Liver (tissue), 9 donors: Measurements from ENCODE around the gene TMEM61. TPM values are rescaled to one million over a fixed set of nuclear protein-coding genes. Genes with fewer than 3 reads are reported as not detected.

Source experiments
- DNase-seq: peaks from one replicate; pipeline ENCODE4 v3.0.0-alpha.2; 2017; ENCODE audit warnings: low spot score
- H3K27ac ChIP-seq, 2 donors: one replicate each; pipeline ENCODE4 v1.7.0; 2013; ENCODE audit warnings: inconsistent platforms in 2 of 2, low read length in 2 of 2, control low read depth in 1 of 2, low read depth in 1 of 2, mild to moderate bottlenecking in 1 of 2
- H3K27me3 ChIP-seq, 4 donors: one replicate each; pipeline versions ENCODE4 v1.6.1 to v1.7.0; 2013; ENCODE audit warnings: low read length in 3 of 4, inconsistent platforms in 1 of 4, mild to moderate bottlenecking in 1 of 4, moderate library complexity in 1 of 4; ENCODE audit not compliant: control insufficient read depth in 4 of 4, insufficient read depth in 4 of 4
- H3K36me3 ChIP-seq, 4 donors: one replicate each; pipeline versions ENCODE4 v1.6.1 to v1.7.0; 2013; ENCODE audit warnings: low read length in 3 of 4, mild to moderate bottlenecking in 3 of 4, low read depth in 1 of 4, moderate library complexity in 1 of 4; ENCODE audit not compliant: control insufficient read depth in 4 of 4, insufficient read depth in 3 of 4
- H3K4me1 ChIP-seq, 4 donors: one replicate each; pipeline versions ENCODE4 v1.6.1 to v1.7.0; 2013; ENCODE audit warnings: low read length in 3 of 4, mild to moderate bottlenecking in 3 of 4, moderate library complexity in 1 of 4; ENCODE audit not compliant: control insufficient read depth in 4 of 4, insufficient read depth in 4 of 4
- H3K4me3 ChIP-seq, 3 donors: one replicate each; pipeline versions ENCODE4 v1.6.1 to v1.7.0; 2013; ENCODE audit warnings: low read length in 3 of 3, control low read depth in 1 of 3, low read depth in 1 of 3, mild to moderate bottlenecking in 1 of 3
- H3K9ac ChIP-seq, 2 donors: one replicate each; pipeline ENCODE4 v1.7.0; 2013; ENCODE audit warnings: low read length in 2 of 2, mild to moderate bottlenecking in 2 of 2, moderate library complexity in 2 of 2, control low read depth in 1 of 2, low read depth in 1 of 2
- H3K9me3 ChIP-seq, 4 donors: one replicate each; pipeline versions ENCODE4 v1.6.1 to v1.7.0; 2013; ENCODE audit warnings: low read length in 3 of 4; ENCODE audit not compliant: control insufficient read depth in 4 of 4
- EGR1 ChIP-seq, 2 donors: IDR thresholded peaks; 2 replicates each; pipeline ENCODE4 v1.6.1; 2016 to 2018; ENCODE audit warnings: antibody characterized with exemption in 2 of 2, low read depth in 2 of 2
- FOXA1 ChIP-seq: IDR thresholded peaks from 2 replicates; pipeline ENCODE4 v1.6.1; 2016; ENCODE audit warnings: antibody characterized with exemption
- FOXA2 ChIP-seq: IDR thresholded peaks from 2 replicates; pipeline ENCODE4 v1.6.1; 2016; ENCODE audit warnings: antibody characterized with exemption
- GABPA ChIP-seq, 2 donors: IDR thresholded peaks in 1 of 2; conservative IDR thresholded peaks in 1 of 2; 2 replicates each; pipeline ENCODE4 v1.6.1; 2016; ENCODE audit warnings: antibody characterized with exemption in 2 of 2, mild to moderate bottlenecking in 1 of 2, moderate library complexity in 1 of 2
- HNF4A ChIP-seq, 2 donors: conservative IDR thresholded peaks; 2 replicates each; pipeline ENCODE4 v1.6.1; 2016; ENCODE audit warnings: antibody characterized with exemption in 2 of 2, mild to moderate bottlenecking in 2 of 2
- HNF4G ChIP-seq: IDR thresholded peaks from 2 replicates; pipeline ENCODE4 v1.6.1; 2016; ENCODE audit warnings: antibody characterized with exemption
- JUND ChIP-seq, 2 donors: IDR thresholded peaks; 2 replicates each; pipeline ENCODE4 v1.6.1; 2016; ENCODE audit warnings: antibody characterized with exemption in 2 of 2
- NR2F2 ChIP-seq: IDR thresholded peaks from 2 replicates; pipeline ENCODE4 v1.6.1; 2016; ENCODE audit warnings: antibody characterized with exemption
- RAD21 ChIP-seq, 2 donors: IDR thresholded peaks; 2 replicates each; pipeline ENCODE4 v1.6.1; 2016; ENCODE audit warnings: antibody characterized with exemption in 2 of 2, mild to moderate bottlenecking in 2 of 2
- RXRA ChIP-seq, 2 donors: IDR thresholded peaks; 2 replicates each; pipeline ENCODE4 v1.6.1; 2017 to 2018; ENCODE audit warnings: antibody characterized with exemption in 2 of 2, mild to moderate bottlenecking in 1 of 2
- SP1 ChIP-seq: IDR thresholded peaks from 2 replicates; pipeline ENCODE4 v1.6.1; 2018; ENCODE audit warnings: antibody characterized with exemption, mild to moderate bottlenecking
- TAF1 ChIP-seq: conservative IDR thresholded peaks from 2 replicates; pipeline ENCODE4 v1.6.1; 2016; ENCODE audit warnings: antibody characterized with exemption, mild to moderate bottlenecking
- YY1 ChIP-seq: IDR thresholded peaks from 2 replicates; pipeline ENCODE4 v1.6.1; 2016; ENCODE audit warnings: antibody characterized with exemption, mild to moderate bottlenecking
- WGBS: extraction: QIAGEN DNeasy Blood & Tissue Kit; methylation state at CpG from one replicate; pipeline ENCODE4 v1.1.7; 2013; 5-methylcytosine and 5-hydroxymethylcytosine counted together
- polyA plus RNA-seq, 2 donors: library from polyadenylated mRNA; stranded (reverse) in 1 of 2; unstranded in 1 of 2; fragments of 200-250 nt in 1 of 2; fragments of >200 nt in 1 of 2; fragmentation: Nextera tagmentation in 1 of 2; extraction: Ambion mirVana in 1 of 2; gene quantifications; one replicate each; pipeline versions ENCODE4 v1.2.1 to v1.2.3, GENCODE V29; 2013 to 2015
- total RNA-seq, 2 donors: library from RNA; depleted of rRNA; stranded (reverse); fragments of >200 nt; gene quantifications; one replicate each; pipeline ENCODE4 v1.2.3, GENCODE V29; 2014
- TF ChIP-seq, protein P1 (sequence below): IDR thresholded peaks from 2 replicates; pipeline ENCODE4 v1.6.1; 2016; ENCODE audit warnings: antibody characterized with exemption
- TF ChIP-seq, protein P2 (sequence below): IDR thresholded peaks from 2 replicates; pipeline ENCODE4 v1.6.1; 2016; ENCODE audit warnings: antibody characterized with exemption
- TF ChIP-seq, protein P3 (sequence below): IDR thresholded peaks from 2 replicates; pipeline ENCODE4 v1.6.1; 2016; ENCODE audit warnings: antibody characterized with exemption
- TF ChIP-seq, protein P4 (sequence below): IDR thresholded peaks from 2 replicates; pipeline ENCODE4 v1.6.1; 2016; ENCODE audit warnings: antibody characterized with exemption, mild to moderate bottlenecking
- TF ChIP-seq, protein P5 (sequence below): fragments of 150-350 bp; IDR thresholded peaks from 2 replicates; pipeline ENCODE4 v1.5.1; 2017; ENCODE audit warnings: improper control_type of control experiment, low read depth, low read length; ENCODE audit not compliant: missing input control
- donor health status: healthy.
- donor health status: healthy.
- donor health status: healthy.
- donor health status: healthy.
- donor health status: healthy.

Gene TMEM61
- not detected for total RNA-seq
- not detected for polyA plus RNA-seq

DNA sequence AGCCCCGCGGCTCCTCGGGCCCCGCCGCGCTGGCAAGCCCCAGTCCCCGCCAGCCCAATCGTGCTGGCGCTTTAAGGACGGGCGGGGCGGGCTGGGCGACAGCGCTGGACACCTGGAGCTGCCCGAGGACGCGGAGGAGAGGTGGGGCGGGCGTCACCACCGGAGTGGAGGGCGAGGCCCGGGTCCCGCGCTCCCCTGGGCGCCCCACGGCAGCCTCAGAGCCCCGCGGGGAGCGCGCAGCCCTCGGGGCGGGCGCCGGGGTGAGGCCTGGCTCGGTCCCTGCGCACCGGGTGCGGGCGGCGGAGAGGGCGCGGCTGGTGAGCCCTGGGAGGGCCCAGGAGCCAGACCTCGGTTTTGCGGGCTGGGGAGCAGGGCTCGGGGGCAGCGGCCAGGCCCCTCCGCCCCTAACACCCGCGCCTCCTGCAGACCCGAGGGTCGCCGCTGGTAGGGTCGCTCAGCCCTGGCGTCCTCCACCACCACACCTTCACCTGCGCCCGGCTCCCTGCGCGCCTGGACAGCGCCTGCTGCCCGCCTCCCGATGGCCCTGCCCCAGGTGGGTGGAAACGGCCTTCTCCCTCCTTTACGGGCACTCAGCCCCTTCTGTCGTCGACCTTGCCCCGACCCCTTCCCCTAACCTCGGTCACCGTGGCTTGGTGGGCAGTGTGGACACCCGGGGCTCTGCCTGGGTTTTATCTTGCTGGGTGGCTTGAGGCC lies at the start of gene TMEM61:
TMEM61 (plus strand) TSS at position 101 of the 714 bp plus-strand sequence; CDS start at position 539, 438 bp downstream.
- no peak within 1 kb of the TSS for H3K27ac ChIP-seq
- no peaks in the 10 kb centered on the region for H3K36me3 ChIP-seq
- H3K9me3 ChIP-seq, result no peaks in the 10 kb centered on the region
- H3K9ac ChIP-seq, result no peak within 1 kb of the TSS
- DNase-seq, result no peak
- peak within 1 kb of the TSS in 1 of 3 donors; percentile 58 for H3K4me3 ChIP-seq
- TF ChIP-seq, protein P1, sequence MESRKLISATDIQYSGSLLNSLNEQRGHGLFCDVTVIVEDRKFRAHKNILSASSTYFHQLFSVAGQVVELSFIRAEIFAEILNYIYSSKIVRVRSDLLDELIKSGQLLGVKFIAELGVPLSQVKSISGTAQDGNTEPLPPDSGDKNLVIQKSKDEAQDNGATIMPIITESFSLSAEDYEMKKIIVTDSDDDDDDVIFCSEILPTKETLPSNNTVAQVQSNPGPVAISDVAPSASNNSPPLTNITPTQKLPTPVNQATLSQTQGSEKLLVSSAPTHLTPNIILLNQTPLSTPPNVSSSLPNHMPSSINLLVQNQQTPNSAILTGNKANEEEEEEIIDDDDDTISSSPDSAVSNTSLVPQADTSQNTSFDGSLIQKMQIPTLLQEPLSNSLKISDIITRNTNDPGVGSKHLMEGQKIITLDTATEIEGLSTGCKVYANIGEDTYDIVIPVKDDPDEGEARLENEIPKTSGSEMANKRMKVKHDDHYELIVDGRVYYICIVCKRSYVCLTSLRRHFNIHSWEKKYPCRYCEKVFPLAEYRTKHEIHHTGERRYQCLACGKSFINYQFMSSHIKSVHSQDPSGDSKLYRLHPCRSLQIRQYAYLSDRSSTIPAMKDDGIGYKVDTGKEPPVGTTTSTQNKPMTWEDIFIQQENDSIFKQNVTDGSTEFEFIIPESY, result no peak
- TF ChIP-seq GABPA (IDR thresholded peaks at IDR 0.05 in 1 of 2, conservative IDR thresholded peaks at IDR 0.05 in 1 of 2) (no peak), RXRA (IDR thresholded peaks at IDR 0.05) (no peak), YY1 (no peak), FOXA2 (no peak), SP1 (no peak), HNF4G (no peak), FOXA1 (no peak), EGR1 (IDR thresholded peaks at IDR 0.05; ENCODE audit: low read depth in 2 of 2) (no peak), RAD21 (IDR thresholded peaks at IDR 0.05) (no peak), JUND (IDR thresholded peaks at IDR 0.05) (no peak), NR2F2 (no peak), HNF4A (conservative IDR thresholded peaks at IDR 0.05) (no peak), TAF1 (no peak)
- TF ChIP-seq, protein P2, sequence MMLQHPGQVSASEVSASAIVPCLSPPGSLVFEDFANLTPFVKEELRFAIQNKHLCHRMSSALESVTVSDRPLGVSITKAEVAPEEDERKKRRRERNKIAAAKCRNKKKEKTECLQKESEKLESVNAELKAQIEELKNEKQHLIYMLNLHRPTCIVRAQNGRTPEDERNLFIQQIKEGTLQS, result no peak
- TF ChIP-seq, protein P3, sequence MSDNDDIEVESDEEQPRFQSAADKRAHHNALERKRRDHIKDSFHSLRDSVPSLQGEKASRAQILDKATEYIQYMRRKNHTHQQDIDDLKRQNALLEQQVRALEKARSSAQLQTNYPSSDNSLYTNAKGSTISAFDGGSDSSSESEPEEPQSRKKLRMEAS, result no peak
- TF ChIP-seq, protein P4, sequence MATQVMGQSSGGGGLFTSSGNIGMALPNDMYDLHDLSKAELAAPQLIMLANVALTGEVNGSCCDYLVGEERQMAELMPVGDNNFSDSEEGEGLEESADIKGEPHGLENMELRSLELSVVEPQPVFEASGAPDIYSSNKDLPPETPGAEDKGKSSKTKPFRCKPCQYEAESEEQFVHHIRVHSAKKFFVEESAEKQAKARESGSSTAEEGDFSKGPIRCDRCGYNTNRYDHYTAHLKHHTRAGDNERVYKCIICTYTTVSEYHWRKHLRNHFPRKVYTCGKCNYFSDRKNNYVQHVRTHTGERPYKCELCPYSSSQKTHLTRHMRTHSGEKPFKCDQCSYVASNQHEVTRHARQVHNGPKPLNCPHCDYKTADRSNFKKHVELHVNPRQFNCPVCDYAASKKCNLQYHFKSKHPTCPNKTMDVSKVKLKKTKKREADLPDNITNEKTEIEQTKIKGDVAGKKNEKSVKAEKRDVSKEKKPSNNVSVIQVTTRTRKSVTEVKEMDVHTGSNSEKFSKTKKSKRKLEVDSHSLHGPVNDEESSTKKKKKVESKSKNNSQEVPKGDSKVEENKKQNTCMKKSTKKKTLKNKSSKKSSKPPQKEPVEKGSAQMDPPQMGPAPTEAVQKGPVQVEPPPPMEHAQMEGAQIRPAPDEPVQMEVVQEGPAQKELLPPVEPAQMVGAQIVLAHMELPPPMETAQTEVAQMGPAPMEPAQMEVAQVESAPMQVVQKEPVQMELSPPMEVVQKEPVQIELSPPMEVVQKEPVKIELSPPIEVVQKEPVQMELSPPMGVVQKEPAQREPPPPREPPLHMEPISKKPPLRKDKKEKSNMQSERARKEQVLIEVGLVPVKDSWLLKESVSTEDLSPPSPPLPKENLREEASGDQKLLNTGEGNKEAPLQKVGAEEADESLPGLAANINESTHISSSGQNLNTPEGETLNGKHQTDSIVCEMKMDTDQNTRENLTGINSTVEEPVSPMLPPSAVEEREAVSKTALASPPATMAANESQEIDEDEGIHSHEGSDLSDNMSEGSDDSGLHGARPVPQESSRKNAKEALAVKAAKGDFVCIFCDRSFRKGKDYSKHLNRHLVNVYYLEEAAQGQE, result no peak
- TF ChIP-seq, protein P5, sequence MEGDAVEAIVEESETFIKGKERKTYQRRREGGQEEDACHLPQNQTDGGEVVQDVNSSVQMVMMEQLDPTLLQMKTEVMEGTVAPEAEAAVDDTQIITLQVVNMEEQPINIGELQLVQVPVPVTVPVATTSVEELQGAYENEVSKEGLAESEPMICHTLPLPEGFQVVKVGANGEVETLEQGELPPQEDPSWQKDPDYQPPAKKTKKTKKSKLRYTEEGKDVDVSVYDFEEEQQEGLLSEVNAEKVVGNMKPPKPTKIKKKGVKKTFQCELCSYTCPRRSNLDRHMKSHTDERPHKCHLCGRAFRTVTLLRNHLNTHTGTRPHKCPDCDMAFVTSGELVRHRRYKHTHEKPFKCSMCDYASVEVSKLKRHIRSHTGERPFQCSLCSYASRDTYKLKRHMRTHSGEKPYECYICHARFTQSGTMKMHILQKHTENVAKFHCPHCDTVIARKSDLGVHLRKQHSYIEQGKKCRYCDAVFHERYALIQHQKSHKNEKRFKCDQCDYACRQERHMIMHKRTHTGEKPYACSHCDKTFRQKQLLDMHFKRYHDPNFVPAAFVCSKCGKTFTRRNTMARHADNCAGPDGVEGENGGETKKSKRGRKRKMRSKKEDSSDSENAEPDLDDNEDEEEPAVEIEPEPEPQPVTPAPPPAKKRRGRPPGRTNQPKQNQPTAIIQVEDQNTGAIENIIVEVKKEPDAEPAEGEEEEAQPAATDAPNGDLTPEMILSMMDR, result no peak
- peaks cover 0 to 5% (median 2%) of the 10 kb centered on the region in 4 donors for H3K4me1 ChIP-seq
- WGBS, result 7% methylated on average over 69 of the region's 69 CpGs
- H3K27me3 ChIP-seq, result peaks cover 0 to 5% (median 0%) of the 10 kb centered on the region in 4 donors
